Measurements from ENCODE around the gene BPI. TPM values are rescaled to one million over a fixed set of nuclear protein-coding genes. Genes with fewer than 3 reads are reported as not detected.

BPI gene
- total RNA-seq, 1 experiment from 2014 or later: not detected

DNA sequence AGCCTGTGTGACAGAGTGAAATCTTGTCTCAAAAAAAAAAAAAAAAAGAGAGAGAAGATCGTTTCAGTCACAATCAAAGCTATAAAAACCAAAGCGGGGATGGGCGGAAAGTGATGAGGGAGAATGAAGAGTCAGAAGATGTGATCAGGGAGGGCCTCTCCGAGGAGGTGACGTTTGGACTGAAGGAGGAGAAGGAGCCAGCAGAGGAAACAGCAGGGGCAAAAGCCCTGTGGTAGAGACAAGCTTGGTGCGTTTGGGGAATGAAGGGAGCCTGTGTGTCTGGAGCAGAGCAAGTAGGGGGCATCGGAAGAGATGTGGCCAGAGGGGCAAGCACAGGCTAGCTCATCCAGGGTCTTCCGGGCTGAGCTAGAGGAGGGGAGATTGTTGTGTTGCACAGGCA, 27.9 kb downstream of the BPI start:
- no peak for ATAC-seq
- no TSS peak for BruUV-seq (replicated peaks)
- no peaks in the 10 kb centered on the region for H3K9me3 ChIP-seq (ENCODE audit: control insufficient read depth, insufficient read depth, low read depth, low read length)
- H3K4me3 ChIP-seq (ENCODE audit: low read depth in 2 of 2, low read length in 2 of 2): no peak overlapping the region
- no peaks in the 10 kb centered on the region for H3K36me3 ChIP-seq (ENCODE audit: control insufficient read depth, insufficient read depth, low read length)
- in situ Hi-C loops (cut with HindIII; ENCODE audit: low pct_unique_long_range_greater_than_20kb, low sequenced_read_pairs) (no loop called here), intact Hi-C loops (cut with micrococcal nuclease; ENCODE audit: unreplicated experiment) (no loop called here)
- DNase-seq (ENCODE audit: low read depth, low spot score): no peak
- ChIA-PET POLR2A (no interaction called here), CTCF (interaction anchor here (1.1 kb wide), 1 partner anchor 22 kb away, joined by 3 read pairs; no protein-coding TSS in a partner anchor)
- H3K4me1 ChIP-seq (ENCODE audit: control insufficient read depth, insufficient read depth, low read length): no peaks in the 10 kb centered on the region
- no peak for TF ChIP-seq POLR2AphosphoS5 (IDR thresholded peaks at IDR 0.05; ENCODE audit: low read depth, low read length)
- TF ChIP-seq, protein P1, sequence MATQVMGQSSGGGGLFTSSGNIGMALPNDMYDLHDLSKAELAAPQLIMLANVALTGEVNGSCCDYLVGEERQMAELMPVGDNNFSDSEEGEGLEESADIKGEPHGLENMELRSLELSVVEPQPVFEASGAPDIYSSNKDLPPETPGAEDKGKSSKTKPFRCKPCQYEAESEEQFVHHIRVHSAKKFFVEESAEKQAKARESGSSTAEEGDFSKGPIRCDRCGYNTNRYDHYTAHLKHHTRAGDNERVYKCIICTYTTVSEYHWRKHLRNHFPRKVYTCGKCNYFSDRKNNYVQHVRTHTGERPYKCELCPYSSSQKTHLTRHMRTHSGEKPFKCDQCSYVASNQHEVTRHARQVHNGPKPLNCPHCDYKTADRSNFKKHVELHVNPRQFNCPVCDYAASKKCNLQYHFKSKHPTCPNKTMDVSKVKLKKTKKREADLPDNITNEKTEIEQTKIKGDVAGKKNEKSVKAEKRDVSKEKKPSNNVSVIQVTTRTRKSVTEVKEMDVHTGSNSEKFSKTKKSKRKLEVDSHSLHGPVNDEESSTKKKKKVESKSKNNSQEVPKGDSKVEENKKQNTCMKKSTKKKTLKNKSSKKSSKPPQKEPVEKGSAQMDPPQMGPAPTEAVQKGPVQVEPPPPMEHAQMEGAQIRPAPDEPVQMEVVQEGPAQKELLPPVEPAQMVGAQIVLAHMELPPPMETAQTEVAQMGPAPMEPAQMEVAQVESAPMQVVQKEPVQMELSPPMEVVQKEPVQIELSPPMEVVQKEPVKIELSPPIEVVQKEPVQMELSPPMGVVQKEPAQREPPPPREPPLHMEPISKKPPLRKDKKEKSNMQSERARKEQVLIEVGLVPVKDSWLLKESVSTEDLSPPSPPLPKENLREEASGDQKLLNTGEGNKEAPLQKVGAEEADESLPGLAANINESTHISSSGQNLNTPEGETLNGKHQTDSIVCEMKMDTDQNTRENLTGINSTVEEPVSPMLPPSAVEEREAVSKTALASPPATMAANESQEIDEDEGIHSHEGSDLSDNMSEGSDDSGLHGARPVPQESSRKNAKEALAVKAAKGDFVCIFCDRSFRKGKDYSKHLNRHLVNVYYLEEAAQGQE (IDR thresholded peaks at IDR 0.05; ENCODE audit: insufficient read depth in 1 of 2, low read depth in 2 of 2, low read length in 1 of 2): no peak
- TF ChIP-seq TCF7L2 (IDR thresholded peaks at IDR 0.05; ENCODE audit: low read depth, low read length): no peak
- no peak overlapping the region for H3K27ac ChIP-seq (ENCODE audit: low read length)
- H3K27me3 ChIP-seq (ENCODE audit: control insufficient read depth, insufficient read depth, low read length): no peaks in the 10 kb centered on the region; the same call in none of the 2 replicates

DNA sequence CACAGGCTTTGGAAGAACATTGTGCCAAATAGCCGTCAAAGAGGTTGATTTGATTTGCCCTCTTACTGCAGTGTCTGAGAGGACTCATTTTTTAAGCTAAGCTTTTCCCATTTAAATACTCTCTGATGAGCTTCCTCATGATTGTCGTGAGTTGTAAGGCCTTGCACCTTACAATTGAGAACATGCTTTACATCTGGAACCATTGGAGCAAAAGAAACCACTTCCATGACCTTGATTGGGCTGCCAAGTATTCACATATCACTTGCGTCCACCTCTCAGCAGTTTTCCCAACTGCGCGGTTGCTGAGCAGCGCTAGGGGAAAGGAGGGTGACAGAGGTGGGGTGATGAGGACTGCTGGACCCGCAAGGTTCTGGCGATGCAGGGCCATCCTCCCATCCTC, 30.1 kb downstream of the BPI start:
- no peak for DNase-seq (ENCODE audit: low read depth, low spot score)
- ATAC-seq: no peak
- no peaks in the 10 kb centered on the region for H3K9me3 ChIP-seq (ENCODE audit: control insufficient read depth, insufficient read depth, low read depth, low read length)
- no peaks in the 10 kb centered on the region for H3K36me3 ChIP-seq (ENCODE audit: control insufficient read depth, insufficient read depth, low read length)
- no peak overlapping the region for H3K27ac ChIP-seq (ENCODE audit: low read length)
- H3K4me3 ChIP-seq (ENCODE audit: low read depth in 2 of 2, low read length in 2 of 2): no peak overlapping the region
- no peaks in the 10 kb centered on the region; the same call in none of the 2 replicates for H3K27me3 ChIP-seq (ENCODE audit: control insufficient read depth, insufficient read depth, low read length)
- in situ Hi-C loops (cut with HindIII; ENCODE audit: low pct_unique_long_range_greater_than_20kb, low sequenced_read_pairs) (no loop called here), intact Hi-C loops (cut with micrococcal nuclease; ENCODE audit: unreplicated experiment) (no loop called here)
- TF ChIP-seq, protein P1 (IDR thresholded peaks at IDR 0.05; ENCODE audit: insufficient read depth in 1 of 2, low read depth in 2 of 2, low read length in 1 of 2): no peak
- no peak for TF ChIP-seq POLR2AphosphoS5 (IDR thresholded peaks at IDR 0.05; ENCODE audit: low read depth, low read length)
- no peak for TF ChIP-seq TCF7L2 (IDR thresholded peaks at IDR 0.05; ENCODE audit: low read depth, low read length)
- TF ChIP-seq, protein P2, sequence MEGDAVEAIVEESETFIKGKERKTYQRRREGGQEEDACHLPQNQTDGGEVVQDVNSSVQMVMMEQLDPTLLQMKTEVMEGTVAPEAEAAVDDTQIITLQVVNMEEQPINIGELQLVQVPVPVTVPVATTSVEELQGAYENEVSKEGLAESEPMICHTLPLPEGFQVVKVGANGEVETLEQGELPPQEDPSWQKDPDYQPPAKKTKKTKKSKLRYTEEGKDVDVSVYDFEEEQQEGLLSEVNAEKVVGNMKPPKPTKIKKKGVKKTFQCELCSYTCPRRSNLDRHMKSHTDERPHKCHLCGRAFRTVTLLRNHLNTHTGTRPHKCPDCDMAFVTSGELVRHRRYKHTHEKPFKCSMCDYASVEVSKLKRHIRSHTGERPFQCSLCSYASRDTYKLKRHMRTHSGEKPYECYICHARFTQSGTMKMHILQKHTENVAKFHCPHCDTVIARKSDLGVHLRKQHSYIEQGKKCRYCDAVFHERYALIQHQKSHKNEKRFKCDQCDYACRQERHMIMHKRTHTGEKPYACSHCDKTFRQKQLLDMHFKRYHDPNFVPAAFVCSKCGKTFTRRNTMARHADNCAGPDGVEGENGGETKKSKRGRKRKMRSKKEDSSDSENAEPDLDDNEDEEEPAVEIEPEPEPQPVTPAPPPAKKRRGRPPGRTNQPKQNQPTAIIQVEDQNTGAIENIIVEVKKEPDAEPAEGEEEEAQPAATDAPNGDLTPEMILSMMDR (IDR thresholded peaks at IDR 0.05): no peak
- no peak for TF ChIP-seq SIN3A (IDR thresholded peaks at IDR 0.05; ENCODE audit: borderline replicate concordance, insufficient read depth, low read depth, low read length)
- H3K4me1 ChIP-seq (ENCODE audit: control insufficient read depth, insufficient read depth, low read length): no peaks in the 10 kb centered on the region
- ChIA-PET POLR2A (no interaction called here), CTCF (interaction anchor here (0.5 kb wide), 1 partner anchor 341 kb away, joined by 4 read pairs; no protein-coding TSS in a partner anchor)
- no TSS peak for BruUV-seq (replicated peaks)

All from Panc1 (cell line).